OCI-LY7 (cell line): ENCODE measurements around the gene PKN3. TPM values are rescaled to one million over a fixed set of nuclear protein-coding genes. Genes with fewer than 3 reads are reported as not detected.

Experiments used
- BruUV-seq: library from RNA; stranded (reverse); fragments of 400-500 nt; replicated peaks from 2 replicates; lab custom pipeline; 2021; lab: Mats Ljungman, UMichigan
- CTCF ChIA-PET: fragments of 300-600 bp; sonication (Branson Sonifier 250); formaldehyde crosslinking; loops from one replicate; lab custom pipeline; 2022; ENCODE audit warnings: antibody characterized with exemption; ENCODE audit not compliant: unreplicated experiment; lab: Charles Lee
- POLR2A ChIA-PET: fragments of 300-600 bp; sonication (Branson Sonifier 250); formaldehyde crosslinking; loops from one replicate; lab custom pipeline; 2022; ENCODE audit warnings: antibody characterized with exemption; lab: Charles Lee
- DNase-seq: peaks from one replicate; pipeline ENCODE4 v3.0.0-alpha.2; 2015; ENCODE audit warnings: low spot score
- H2AFZ ChIP-seq: fragments of 200-600 bp; sonication (generic), shearing (Covaris generic); 2 replicates; pipeline ENCODE4 v1.6.1; 2014; ENCODE audit warnings: mild to moderate bottlenecking, antibody characterized with exemption, low read length, moderate library complexity
- H3K27ac ChIP-seq: fragments of 200-600 bp; sonication (generic); 2 replicates; pipeline ENCODE4 v1.5.1; 2014; ENCODE audit warnings: mixed run types, low read depth, mild to moderate bottlenecking, moderate library complexity, low read length, inconsistent platforms; ENCODE audit not compliant: poor library complexity, severe bottlenecking
- H3K36me3 ChIP-seq: fragments of 200-600 bp; sonication (generic); 2 replicates; pipeline ENCODE4 v1.6.1; 2014; ENCODE audit warnings: mild to moderate bottlenecking, antibody characterized with exemption, low read length, moderate library complexity, mixed read lengths; ENCODE audit not compliant: insufficient read depth
- H3K4me1 ChIP-seq: fragments of 200-600 bp; sonication (generic); 2 replicates; pipeline ENCODE4 v1.5.1; 2014; ENCODE audit warnings: mild to moderate bottlenecking, low read length; ENCODE audit not compliant: insufficient read depth, poor library complexity, severe bottlenecking
- H3K4me2 ChIP-seq: fragments of 200-600 bp; sonication (generic); 2 replicates; pipeline ENCODE4 v1.6.1; 2014; ENCODE audit warnings: mild to moderate bottlenecking, low read length
- H3K4me3 ChIP-seq: fragments of 200-600 bp; sonication (generic); 2 replicates; pipeline ENCODE4 v1.5.1; 2014; ENCODE audit warnings: mild to moderate bottlenecking, low read depth, low read length; ENCODE audit not compliant: poor library complexity, severe bottlenecking
- H3K79me2 ChIP-seq: fragments of 200-600 bp; sonication (generic); 2 replicates; pipeline ENCODE4 v1.6.1; 2016; ENCODE audit warnings: low read depth, mild to moderate bottlenecking, low read length, moderate library complexity, mixed read lengths; ENCODE audit not compliant: insufficient read depth
- H3K9me2 ChIP-seq: fragments of 200-600 bp; sonication (generic); 2 replicates; pipeline ENCODE4 v1.6.1; 2016; ENCODE audit warnings: mild to moderate bottlenecking, low read length, mixed read lengths; ENCODE audit not compliant: insufficient read depth
- H3K9me3 ChIP-seq: fragments of 200-600 bp; sonication (generic); 2 replicates; pipeline ENCODE4 v1.6.1; 2014; ENCODE audit warnings: mild to moderate bottlenecking, mixed run types, low read length, mixed read lengths
- H4K20me1 ChIP-seq: fragments of 200-600 bp; sonication (generic); 2 replicates; pipeline ENCODE4 v1.6.1; 2014; ENCODE audit warnings: mild to moderate bottlenecking, antibody characterized with exemption, low read length, moderate library complexity, mixed read lengths; ENCODE audit not compliant: insufficient read depth
- CTCF ChIP-seq: fragments of 200-600 bp; sonication (generic); conservative IDR thresholded peaks from 2 replicates; pipeline ENCODE4 v1.5.1; 2014; ENCODE audit warnings: mild to moderate bottlenecking, antibody characterized with exemption, low read length, moderate library complexity, mixed read lengths
- EZH2phosphoT487 ChIP-seq: fragments of 200-600 bp; sonication (generic); IDR thresholded peaks from 2 replicates; pipeline ENCODE4 v1.6.1; 2018; ENCODE audit warnings: low read depth, borderline replicate concordance, mild to moderate bottlenecking, mixed run types, antibody characterized with exemption, low read length, moderate library complexity, mixed read lengths
- intact Hi-C: fragments of 100-400 bp; cut with micrococcal nuclease; formaldehyde crosslinking; loops from one replicate; pipeline ENCODE4 v1.10.0; 2022; ENCODE audit not compliant: unreplicated experiment
- total RNA-seq, 2 experiments: library from RNA; depleted of rRNA in 1 of 2; stranded (reverse); fragments of >200 nt in 1 of 2; shearing (Covaris generic) in 1 of 2; gene quantifications; 2 replicates each; pipeline ENCODE4 v1.2.3, GENCODE V29; 2014 to 2022

Gene PKN3
- total RNA-seq, 2 experiments from 2014 or later: 1.5 to 3.3 TPM

- DNase-seq: no peak
- ChIA-PET POLR2A (no interaction called here), CTCF (no interaction called here)
- Histone ChIP-seq H3K4me3 (no peak overlapping the region), H3K4me2 (no peak overlapping the region), H3K79me2 (no peaks in the 10 kb centered on the region), H3K27ac (no peak overlapping the region), H4K20me1 (no peaks in the 10 kb centered on the region), H2AFZ (no peak overlapping the region), H3K9me3 (no peaks in the 10 kb centered on the region), H3K4me1 (no peaks in the 10 kb centered on the region), H3K9me2 (no peaks in the 10 kb centered on the region), H3K36me3 (no peaks in the 10 kb centered on the region)
- intact Hi-C loops: no loop called here
- no TSS peak for BruUV-seq
- TF ChIP-seq EZH2phosphoT487 (no peak), CTCF (no peak)
Observed at GRCh38 chr9:128712451-128713410, 10.4 kb downstream of the PKN3 start.

GRCh38 chr9:128713411-128713780 lies 11.1 kb downstream of the PKN3 start:
- ChIA-PET CTCF (no interaction called here), POLR2A (no interaction called here)
- BruUV-seq: no TSS peak

More at GRCh38 chr9:128713411-128713780, 11.1 kb downstream of the PKN3 start:
- Histone ChIP-seq H4K20me1 (no peaks in the 10 kb centered on the region), H3K4me3 (no peak overlapping the region), H3K36me3 (no peaks in the 10 kb centered on the region), H3K4me2 (no peak overlapping the region), H2AFZ (no peak overlapping the region), H3K9me2 (no peaks in the 10 kb centered on the region), H3K4me1 (no peaks in the 10 kb centered on the region), H3K27ac (no peak overlapping the region), H3K79me2 (no peaks in the 10 kb centered on the region), H3K9me3 (no peaks in the 10 kb centered on the region)
- intact Hi-C loops: no loop called here
- no peak for DNase-seq
- TF ChIP-seq EZH2phosphoT487 (no peak), CTCF (no peak)
